ENCODE results near the gene P2RX7.
"Not testable (repeated sequence)": the region's sequence is repeated elsewhere in the genome, so short reads cannot be mapped to it uniquely, and the experiment has no call there.

Gene P2RX7

GRCh38 chr12:121139286-121139685 lies 6.6 kb downstream of the P2RX7 start:
- no peak for DNase-seq

- DNase-seq, result no peak
These were observed 9.7 kb downstream of the P2RX7 start for GRCh38 chr12:121142171-121142950.

- no peak for DNase-seq
These were observed 11.8 kb downstream of the P2RX7 start for GRCh38 chr12:121144416-121144914.

- no peak for DNase-seq
These were observed 12.5 kb downstream of the P2RX7 start for GRCh38 chr12:121145221-121145620.

- DNase-seq, result not testable (repeated sequence)
These were observed 16.6 kb downstream of the P2RX7 start for GRCh38 chr12:121149289-121149688.

GRCh38 chr12:121154793-121155375 lies 22.2 kb downstream of the P2RX7 start:
- no peak for DNase-seq

GRCh38 chr12:121156365-121156764 lies 23.7 kb downstream of the P2RX7 start:
- DNase-seq, result no peak

GRCh38 chr12:121158085-121158484 lies 25.4 kb downstream of the P2RX7 start:
- no peak for DNase-seq

GRCh38 chr12:121158728-121159351 lies 26.2 kb downstream of the P2RX7 start:
- DNase-seq, result not testable (repeated sequence)

GRCh38 chr12:121159467-121160307 lies 27.0 kb downstream of the P2RX7 start:
- no peak for DNase-seq

- DNase-seq, result no peak
These were observed 29.7 kb downstream of the P2RX7 start for GRCh38 chr12:121162384-121162783.

- no peak for DNase-seq
These were observed 30.3 kb downstream of the P2RX7 start for GRCh38 chr12:121162985-121163384.

GRCh38 chr12:121164839-121165238 lies 32.2 kb downstream of the P2RX7 start:
- not testable (repeated sequence) for DNase-seq

- DNase-seq, result no peak
These were observed 32.6 kb downstream of the P2RX7 start for GRCh38 chr12:121165316-121165715.

GRCh38 chr12:121166356-121166755 lies 33.7 kb downstream of the P2RX7 start:
- no peak for DNase-seq

GRCh38 chr12:121167232-121167820 lies 34.6 kb downstream of the P2RX7 start:
- DNase-seq, result no peak

- DNase-seq, result no peak
These were observed 35.3 kb downstream of the P2RX7 start for GRCh38 chr12:121167951-121168350.

- DNase-seq, result no peak
These were observed 37.5 kb downstream of the P2RX7 start for GRCh38 chr12:121170151-121170550.

- DNase-seq, result no peak
These were observed 38.1 kb downstream of the P2RX7 start for GRCh38 chr12:121170611-121171260.

GRCh38 chr12:121172145-121172544 lies 39.5 kb downstream of the P2RX7 start:
- no peak for DNase-seq

GRCh38 chr12:121175383-121176119 lies 42.9 kb downstream of the P2RX7 start:
- no peak for DNase-seq

All from NCI-H1930 (cell line).